KMS-11 (cell line): ENCODE measurements around the gene LCE1E.

Experiments
- H2AFZ ChIP-seq: fragments of 200-600 bp; sonication (generic); 2 replicates; pipeline ENCODE4 v1.6.1; 2016; ENCODE audit warnings: antibody characterized with exemption, mixed run types, low read depth
- H3K27ac ChIP-seq: fragments of 200-600 bp; sonication (generic); 2 replicates; pipeline ENCODE4 v1.6.1; 2016; ENCODE audit warnings: mild to moderate bottlenecking, mixed run types
- H3K27me3 ChIP-seq: fragments of 200-600 bp; sonication (generic); 2 replicates; pipeline ENCODE4 v1.6.1; 2017; ENCODE audit warnings: mild to moderate bottlenecking, low read depth, mixed run types, moderate library complexity; ENCODE audit not compliant: insufficient read depth
- H3K36me3 ChIP-seq: fragments of 200-600 bp; sonication (generic); 2 replicates; pipeline ENCODE4 v1.6.1; 2017; ENCODE audit warnings: mild to moderate bottlenecking, mixed run types; ENCODE audit not compliant: insufficient read depth
- H3K4me1 ChIP-seq: fragments of 200-600 bp; sonication (generic); 2 replicates; pipeline ENCODE4 v1.6.1; 2016; ENCODE audit warnings: mild to moderate bottlenecking, low read depth, mixed run types; ENCODE audit not compliant: poor library complexity, severe bottlenecking
- H3K4me2 ChIP-seq: fragments of 200-600 bp; sonication (generic); 2 replicates; pipeline ENCODE4 v1.7.0; 2016; ENCODE audit warnings: mild to moderate bottlenecking, mixed run types
- H3K4me3 ChIP-seq: fragments of 200-600 bp; sonication (generic); IDR thresholded peaks from 2 replicates; pipeline ENCODE4 v1.6.1; 2017; ENCODE audit warnings: low read depth, low read length, mixed read lengths; ENCODE audit not compliant: insufficient read depth
- H3K79me2 ChIP-seq: fragments of 200-600 bp; sonication (generic); 2 replicates; pipeline ENCODE4 v1.6.1; 2016; ENCODE audit warnings: low read depth, mixed run types; ENCODE audit not compliant: insufficient read depth
- H3K9ac ChIP-seq: fragments of 200-600 bp; sonication (generic); 2 replicates; pipeline ENCODE4 v1.6.1; 2016; ENCODE audit warnings: mild to moderate bottlenecking, mixed run types
- H4K20me1 ChIP-seq: fragments of 200-600 bp; sonication (generic); 2 replicates; pipeline ENCODE4 v1.6.1; 2016; ENCODE audit warnings: mild to moderate bottlenecking, mixed run types; ENCODE audit not compliant: insufficient read depth
- TF ChIP-seq, protein P1 (sequence below): fragments of 200-600 bp; sonication (generic); conservative IDR thresholded peaks from 2 replicates; pipeline ENCODE4 v1.6.1; 2017; ENCODE audit warnings: low read depth, mild to moderate bottlenecking, antibody characterized with exemption, low read length, moderate library complexity, mixed read lengths

Gene LCE1E

DNA sequence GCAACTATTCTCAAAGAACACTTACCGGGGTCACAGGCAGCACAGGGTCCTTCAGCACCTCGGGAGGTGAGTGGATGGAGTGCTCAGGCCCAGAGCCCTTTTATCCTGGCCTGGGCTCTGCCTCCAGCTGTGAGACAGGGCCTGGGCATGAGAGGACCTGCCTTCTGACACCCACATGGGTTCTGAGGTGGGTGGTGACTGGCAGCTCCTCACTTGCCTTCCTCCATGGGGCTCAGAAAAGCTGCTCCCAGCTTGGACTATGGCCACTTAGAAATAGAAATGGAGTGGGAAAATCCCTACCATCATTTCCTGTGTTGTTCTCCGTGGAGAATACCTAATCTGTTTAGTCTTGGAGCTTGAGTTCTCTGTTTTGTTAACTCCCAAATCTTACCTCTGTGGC, 20.5 kb downstream of the LCE1E start, which contains the start of gene LCE1C:
TSS of gene LCE1C (minus strand) at position 76 of the 400 bp plus-strand sequence. CDS start 1,173 bp downstream, outside the sequence.
- no peaks in the 10 kb centered on the region for H3K27me3 ChIP-seq

DNA sequence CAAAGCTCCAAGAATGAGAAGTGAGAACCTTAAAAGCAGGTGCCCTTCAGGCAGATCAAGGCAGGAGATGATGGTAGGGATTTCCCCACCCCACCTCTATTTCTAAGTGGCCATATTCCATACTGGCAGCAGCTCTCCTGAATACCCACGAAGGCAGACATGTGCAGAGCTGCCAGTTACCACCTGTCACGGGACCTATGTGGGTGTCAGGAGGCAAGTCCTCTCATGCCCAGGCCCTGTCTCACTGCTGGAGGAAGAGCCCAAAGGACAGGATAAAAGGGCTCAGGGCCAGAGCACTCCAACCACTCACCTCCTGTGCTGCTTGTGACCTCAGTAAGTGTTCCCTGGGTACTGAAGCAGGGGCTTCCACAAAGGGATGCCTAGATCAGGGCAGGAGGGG, 25.0 kb downstream of the LCE1E start:
- Histone ChIP-seq H3K36me3 (no peaks in the 10 kb centered on the region), H3K27me3 (no peaks in the 10 kb centered on the region), H3K4me2 (no peak overlapping the region), H3K4me1 (no peaks in the 10 kb centered on the region), H4K20me1 (no peaks in the 10 kb centered on the region), H3K79me2 (no peaks in the 10 kb centered on the region), H3K9ac (no peak overlapping the region), H3K27ac (no peak overlapping the region), H3K4me3 (no peak overlapping the region), H2AFZ (no peak overlapping the region)
- TF ChIP-seq, protein P1, sequence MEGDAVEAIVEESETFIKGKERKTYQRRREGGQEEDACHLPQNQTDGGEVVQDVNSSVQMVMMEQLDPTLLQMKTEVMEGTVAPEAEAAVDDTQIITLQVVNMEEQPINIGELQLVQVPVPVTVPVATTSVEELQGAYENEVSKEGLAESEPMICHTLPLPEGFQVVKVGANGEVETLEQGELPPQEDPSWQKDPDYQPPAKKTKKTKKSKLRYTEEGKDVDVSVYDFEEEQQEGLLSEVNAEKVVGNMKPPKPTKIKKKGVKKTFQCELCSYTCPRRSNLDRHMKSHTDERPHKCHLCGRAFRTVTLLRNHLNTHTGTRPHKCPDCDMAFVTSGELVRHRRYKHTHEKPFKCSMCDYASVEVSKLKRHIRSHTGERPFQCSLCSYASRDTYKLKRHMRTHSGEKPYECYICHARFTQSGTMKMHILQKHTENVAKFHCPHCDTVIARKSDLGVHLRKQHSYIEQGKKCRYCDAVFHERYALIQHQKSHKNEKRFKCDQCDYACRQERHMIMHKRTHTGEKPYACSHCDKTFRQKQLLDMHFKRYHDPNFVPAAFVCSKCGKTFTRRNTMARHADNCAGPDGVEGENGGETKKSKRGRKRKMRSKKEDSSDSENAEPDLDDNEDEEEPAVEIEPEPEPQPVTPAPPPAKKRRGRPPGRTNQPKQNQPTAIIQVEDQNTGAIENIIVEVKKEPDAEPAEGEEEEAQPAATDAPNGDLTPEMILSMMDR, result no peak

More for the DNA sequence above, 20.5 kb downstream of the LCE1E start, which contains the start of gene LCE1C:
- Histone ChIP-seq H3K36me3 (no peaks in the 10 kb centered on the region), H3K79me2 (no peaks in the 10 kb centered on the region), H3K4me2 (no peak within 1 kb of the TSS), H3K9ac (no peak within 1 kb of the TSS), H4K20me1 (no peaks in the 10 kb centered on the region), H3K27ac (no peak within 1 kb of the TSS), H3K4me3 (no peak within 1 kb of the TSS), H2AFZ (no peak within 1 kb of the TSS), H3K4me1 (no peaks in the 10 kb centered on the region)
- TF ChIP-seq, protein P1, result no peak

DNA sequence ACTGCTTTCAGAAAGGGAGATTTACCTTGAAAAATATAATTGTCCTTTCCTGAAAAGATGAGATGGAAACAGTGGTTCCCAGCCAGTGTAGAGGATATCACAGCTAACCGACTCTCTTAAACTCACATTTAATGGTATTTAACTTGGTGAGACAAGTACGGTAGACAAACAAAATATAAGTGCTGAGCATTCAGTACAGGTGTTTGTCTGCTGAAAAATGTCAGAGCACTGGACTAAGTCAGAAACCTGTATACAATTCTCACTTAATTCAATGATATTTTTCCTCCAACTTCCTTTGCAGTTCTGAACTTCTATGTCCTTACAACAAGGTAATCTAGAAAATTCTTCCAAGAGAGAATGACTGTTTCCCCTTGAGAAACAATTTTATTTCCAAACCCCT, 25.6 kb downstream of the LCE1E start, which contains the start of gene LCE1B:
TSS of gene LCE1B (plus strand) at position 301 of the 400 bp plus-strand sequence. CDS start 476 bp downstream, outside the sequence.
- no peaks in the 10 kb centered on the region for H3K36me3 ChIP-seq
- no peaks in the 10 kb centered on the region for H3K27me3 ChIP-seq
- H3K27ac ChIP-seq, result no peak within 1 kb of the TSS
- H3K9ac ChIP-seq, result no peak within 1 kb of the TSS
- TF ChIP-seq, protein P1, result no peak
- no peaks in the 10 kb centered on the region for H3K4me1 ChIP-seq
- no peak within 1 kb of the TSS for H3K4me2 ChIP-seq
- no peak within 1 kb of the TSS for H3K4me3 ChIP-seq
- H2AFZ ChIP-seq, result no peak within 1 kb of the TSS
- H3K79me2 ChIP-seq, result no peaks in the 10 kb centered on the region
- no peaks in the 10 kb centered on the region for H4K20me1 ChIP-seq

DNA sequence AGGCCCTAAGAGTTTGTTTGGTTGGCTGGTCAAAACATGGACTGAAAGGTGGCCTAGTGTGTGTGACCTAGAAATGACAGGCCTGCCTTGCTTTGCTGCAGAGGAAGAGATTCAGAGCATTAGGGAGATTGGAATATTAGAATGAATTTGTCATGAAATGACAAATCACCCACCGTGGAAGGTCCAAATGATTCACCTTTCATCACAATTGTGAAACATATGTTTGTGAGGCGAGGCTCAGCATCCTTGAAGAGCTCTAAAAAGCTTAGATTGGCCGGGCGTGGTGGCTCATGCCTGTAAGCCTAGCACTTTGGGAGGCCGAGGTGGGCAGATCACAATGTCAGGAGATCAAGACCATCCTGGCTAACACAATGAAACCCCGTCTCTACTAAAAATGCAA, 31.3 kb downstream of the LCE1E start:
- Histone ChIP-seq H3K79me2 (no peaks in the 10 kb centered on the region), H3K4me3 (no peak overlapping the region), H3K4me2 (no peak overlapping the region), H3K9ac (no peak overlapping the region), H3K36me3 (no peaks in the 10 kb centered on the region), H4K20me1 (no peaks in the 10 kb centered on the region), H3K27ac (no peak overlapping the region), H2AFZ (no peak overlapping the region), H3K4me1 (no peaks in the 10 kb centered on the region), H3K27me3 (no peaks in the 10 kb centered on the region)
- TF ChIP-seq, protein P1, result no peak
